Activated CD4-positive, alpha-beta T cell treated with anti-CD3 and anti-CD28 coated beads for 36 hours (primary cell): ENCODE data around the gene PHTF1. TPM values are rescaled to one million over a fixed set of nuclear protein-coding genes. Genes with fewer than 3 reads are reported as not detected.

Experiments used
- ATAC-seq: fragments of 200-7000 bp; cut with Tn5 transposase; one replicate; pipeline ENCODE4 v1.10.0; 2021; ENCODE audit warnings: mild to moderate bottlenecking, moderate library complexity
- CTCF ChIA-PET: fragments of 350-600 bp; sonication (Branson Sonifier 250); formaldehyde crosslinking; loops from one replicate; lab custom pipeline; 2021; ENCODE audit warnings: antibody characterized with exemption; lab: Charles Lee
- POLR2A ChIA-PET: fragments of 350-600 bp; sonication (Branson Sonifier 250); formaldehyde crosslinking; loops from one replicate; lab custom pipeline; 2021; ENCODE audit warnings: antibody characterized with exemption, inconsistent platforms; lab: Charles Lee
- DNase-seq: peaks from one replicate; pipeline ENCODE4 v3.0.0-alpha.2; 2020
- H3K27ac Mint-ChIP-seq: one replicate; pipeline ENCODE4 v1.8.0; 2021; ENCODE audit warnings: mixed read lengths
- H3K27me3 Mint-ChIP-seq: one replicate; pipeline ENCODE4 v1.8.0; 2021; ENCODE audit warnings: mixed read lengths
- H3K36me3 Mint-ChIP-seq: one replicate; pipeline ENCODE4 v1.8.0; 2021; ENCODE audit warnings: low read depth, mixed read lengths
- H3K4me1 Mint-ChIP-seq: one replicate; pipeline ENCODE4 v1.8.0; 2021; ENCODE audit warnings: mixed read lengths
- H3K4me3 Mint-ChIP-seq: one replicate; pipeline ENCODE4 v1.8.0; 2021; ENCODE audit warnings: mild to moderate bottlenecking, moderate library complexity, mixed read lengths
- H3K9me3 Mint-ChIP-seq: one replicate; pipeline ENCODE4 v1.8.0; 2021; ENCODE audit warnings: low read depth, mixed read lengths
- intact Hi-C, 2 experiments: fragments of 100-400 bp; cut with DNase I in 1 of 2; cut with micrococcal nuclease in 1 of 2; formaldehyde crosslinking; loops; one replicate each; pipeline versions ENCODE4 v1.14.2 to v1.15.1; 2022 to 2024; cut with DNase I, micrococcal nuclease
- total RNA-seq, 2 experiments: library from RNA; stranded (reverse); gene quantifications; one replicate each; pipeline ENCODE4 v1.2.3, GENCODE V29; 2021

PHTF1 gene
- total RNA-seq, 2 experiments from 2014 or later: 11.3 to 12.2 TPM

DNA sequence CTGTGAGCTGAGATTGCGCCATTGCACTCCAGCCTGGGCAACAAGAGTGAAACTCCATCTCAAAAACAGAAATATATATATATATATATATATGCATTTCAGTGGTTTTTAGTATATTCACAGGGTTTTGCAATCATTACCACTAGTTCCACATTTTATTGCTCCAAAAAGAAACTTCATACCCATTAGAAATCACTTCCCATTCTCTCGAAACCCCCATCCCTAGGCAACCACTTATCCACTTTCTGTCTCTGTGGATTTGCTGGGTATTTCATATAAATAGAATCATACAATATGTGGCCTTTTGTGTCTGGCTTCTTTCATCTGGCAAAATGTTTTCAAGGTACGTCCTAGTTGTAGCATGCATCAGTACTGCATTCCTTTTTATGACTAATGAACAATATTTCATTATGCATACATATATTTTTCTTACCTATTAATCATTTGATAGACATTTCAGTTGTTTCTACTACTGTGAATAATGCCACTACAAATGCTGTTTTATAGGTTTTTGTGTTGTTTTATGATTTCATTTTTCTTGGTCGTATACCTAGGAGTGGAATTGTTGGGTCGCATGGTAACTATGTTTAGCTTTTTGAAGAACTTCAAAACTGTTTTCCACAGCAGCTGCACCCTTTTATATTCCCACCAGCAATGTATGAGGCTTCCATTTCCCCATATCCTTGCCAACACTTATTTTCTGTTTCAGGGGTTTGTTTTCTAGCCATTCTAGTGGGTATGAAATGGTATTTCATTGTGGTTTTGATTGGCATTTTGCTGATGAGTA lies 95.9 kb downstream of the PHTF1 start:
- Mint-ChIP-seq H3K4me1 (no peaks in the 10 kb centered on the region), H3K27me3 (no peaks in the 10 kb centered on the region), H3K27ac (no peak overlapping the region), H3K4me3 (no peak overlapping the region), H3K36me3 (peaks cover 2% of the 10 kb centered on the region), H3K9me3 (no peaks in the 10 kb centered on the region)
- POLR2A ChIA-PET: no interaction called here
- no peak for ATAC-seq
- CTCF ChIA-PET: no interaction called here
- DNase-seq: no peak
- intact Hi-C loops: no loop called here

DNA sequence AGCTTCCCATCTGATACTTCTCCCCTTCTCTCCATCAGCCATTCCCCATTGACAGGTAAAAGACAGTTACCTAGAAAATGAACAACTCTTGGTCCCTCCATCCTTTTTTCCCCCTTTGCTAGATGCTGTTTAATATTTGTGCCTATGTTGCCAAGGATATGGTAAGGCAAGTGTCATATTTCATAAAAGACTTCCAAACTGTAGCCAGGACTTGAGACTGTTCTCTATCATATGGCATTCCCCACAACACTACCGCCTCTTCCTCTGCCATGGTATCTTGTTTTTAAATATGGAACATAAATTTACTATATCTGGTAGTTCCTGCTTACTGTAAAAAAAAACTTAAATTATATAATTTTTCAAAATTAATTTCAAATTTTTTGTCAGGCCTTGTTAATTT lies 97.2 kb downstream of the PHTF1 start:
- Mint-ChIP-seq H3K36me3 (peaks cover 2% of the 10 kb centered on the region), H3K9me3 (no peaks in the 10 kb centered on the region), H3K4me3 (no peak overlapping the region), H3K4me1 (no peaks in the 10 kb centered on the region), H3K27ac (no peak overlapping the region), H3K27me3 (no peaks in the 10 kb centered on the region)
- CTCF ChIA-PET: no interaction called here
- POLR2A ChIA-PET: no interaction called here
- ATAC-seq (no peak), DNase-seq (no peak)
- intact Hi-C loops: no loop called here

DNA sequence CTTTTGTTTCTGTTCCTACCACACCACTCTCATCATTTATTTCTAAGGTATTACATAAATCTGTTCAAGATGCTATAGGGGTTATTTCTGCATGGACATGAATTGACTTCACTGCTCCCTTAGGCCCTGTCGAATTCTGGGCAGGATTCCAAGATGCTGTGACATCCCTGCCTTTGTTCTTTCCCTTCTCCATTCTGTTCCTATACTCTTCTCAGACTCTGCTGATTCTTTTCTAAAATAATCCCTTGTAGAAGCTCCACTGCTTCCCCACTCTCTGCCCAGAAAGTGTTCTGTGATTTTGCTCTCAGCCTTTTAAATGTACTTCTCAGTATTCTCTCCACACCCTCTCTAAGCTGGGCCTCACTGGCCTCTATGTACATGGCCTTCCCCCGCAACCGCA lies 99.2 kb downstream of the PHTF1 start:
- ATAC-seq (no peak), DNase-seq (no peak)
- POLR2A ChIA-PET: no interaction called here
- intact Hi-C loops: no loop called here
- CTCF ChIA-PET: no interaction called here
- Mint-ChIP-seq H3K27me3 (no peaks in the 10 kb centered on the region), H3K36me3 (peaks cover 2% of the 10 kb centered on the region), H3K9me3 (no peaks in the 10 kb centered on the region), H3K4me1 (no peaks in the 10 kb centered on the region), H3K4me3 (no peak overlapping the region), H3K27ac (no peak overlapping the region)

DNA sequence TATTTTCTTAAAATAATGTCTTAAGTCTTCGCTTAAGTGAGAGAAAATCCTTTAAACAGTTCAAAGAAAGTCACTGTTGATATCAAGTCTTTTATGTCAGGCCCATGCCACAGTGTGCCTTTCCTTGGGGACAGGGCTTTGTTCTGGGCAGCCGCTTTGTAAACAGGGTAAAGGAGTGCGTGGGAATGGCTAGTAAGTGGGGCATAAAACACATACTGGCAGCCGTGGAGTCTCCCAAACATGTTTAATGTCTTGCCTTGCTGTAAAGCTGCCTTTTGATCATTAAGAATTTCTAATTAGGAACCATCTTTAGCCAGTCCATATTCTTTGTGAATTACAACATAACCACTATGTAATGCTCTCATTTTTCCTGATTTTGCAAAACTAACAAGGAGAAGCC lies 99.7 kb downstream of the PHTF1 start:
- DNase-seq (no peak), ATAC-seq (no peak)
- Mint-ChIP-seq H3K27me3 (no peaks in the 10 kb centered on the region), H3K4me3 (no peak overlapping the region), H3K4me1 (no peaks in the 10 kb centered on the region), H3K9me3 (no peaks in the 10 kb centered on the region), H3K36me3 (peaks cover 2% of the 10 kb centered on the region), H3K27ac (no peak overlapping the region)
- intact Hi-C loops: no loop called here
- POLR2A ChIA-PET: no interaction called here
- CTCF ChIA-PET: no interaction called here

DNA sequence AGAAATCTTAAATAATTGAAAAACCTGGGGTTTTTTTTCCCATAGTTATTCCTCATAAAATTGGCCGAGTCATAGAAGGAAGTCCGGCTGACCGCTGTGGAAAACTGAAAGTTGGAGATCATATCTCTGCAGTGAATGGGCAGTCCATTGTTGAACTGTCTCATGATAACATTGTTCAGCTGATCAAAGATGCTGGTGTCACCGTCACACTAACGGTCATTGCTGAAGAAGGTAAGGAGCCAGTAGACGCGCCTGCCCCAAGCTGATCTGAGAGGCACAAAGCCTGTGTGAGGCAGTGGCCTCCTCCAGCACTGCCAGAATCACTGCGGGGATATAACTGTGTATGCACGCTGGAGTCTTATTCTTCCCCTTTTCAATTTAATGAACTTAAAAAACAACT lies 100.3 kb downstream of the PHTF1 start:
- DNase-seq: no peak
- no peaks in the 10 kb centered on the region for H3K27me3 Mint-ChIP-seq
- ChIA-PET POLR2A (no interaction called here), CTCF (no interaction called here)
- no peak for ATAC-seq
- H3K4me1 Mint-ChIP-seq: no peaks in the 10 kb centered on the region
- H3K27ac Mint-ChIP-seq: no peak overlapping the region
- peaks cover 2% of the 10 kb centered on the region for H3K36me3 Mint-ChIP-seq
- no peaks in the 10 kb centered on the region for H3K9me3 Mint-ChIP-seq
- no peak overlapping the region for H3K4me3 Mint-ChIP-seq
- intact Hi-C loops: no loop called here

DNA sequence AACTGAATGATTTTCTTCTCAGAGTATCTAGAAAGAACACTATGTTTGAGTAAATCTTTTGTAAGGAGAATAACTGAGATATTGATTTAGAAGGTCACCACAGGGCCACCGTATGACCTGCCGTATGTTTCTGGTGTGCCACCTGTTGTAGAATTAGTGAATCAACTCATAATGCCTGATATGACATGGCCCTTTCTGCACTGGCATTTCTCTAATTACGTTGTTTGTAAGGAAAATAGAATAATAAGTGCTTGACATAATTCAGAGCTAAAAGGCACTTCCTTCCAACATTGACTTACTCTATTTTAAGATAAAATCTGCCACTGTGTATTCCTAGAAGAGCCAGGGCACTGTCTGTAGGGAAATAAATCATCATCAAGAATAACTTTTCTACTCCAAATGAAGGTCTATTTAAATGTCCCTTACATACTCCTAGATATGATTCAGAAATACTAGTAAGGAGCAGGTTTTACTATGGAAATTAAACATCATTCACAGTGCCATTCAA lies 101.7 kb downstream of the PHTF1 start:
- ATAC-seq (no peak), DNase-seq (no peak)
- intact Hi-C loops: no loop called here
- POLR2A ChIA-PET: no interaction called here
- CTCF ChIA-PET: no interaction called here
- no peaks in the 10 kb centered on the region for H3K9me3 Mint-ChIP-seq
- no peaks in the 10 kb centered on the region for H3K27me3 Mint-ChIP-seq
- H3K36me3 Mint-ChIP-seq: peaks cover 2% of the 10 kb centered on the region
- no peak overlapping the region for H3K27ac Mint-ChIP-seq
- H3K4me1 Mint-ChIP-seq: no peaks in the 10 kb centered on the region
- no peak overlapping the region for H3K4me3 Mint-ChIP-seq

DNA sequence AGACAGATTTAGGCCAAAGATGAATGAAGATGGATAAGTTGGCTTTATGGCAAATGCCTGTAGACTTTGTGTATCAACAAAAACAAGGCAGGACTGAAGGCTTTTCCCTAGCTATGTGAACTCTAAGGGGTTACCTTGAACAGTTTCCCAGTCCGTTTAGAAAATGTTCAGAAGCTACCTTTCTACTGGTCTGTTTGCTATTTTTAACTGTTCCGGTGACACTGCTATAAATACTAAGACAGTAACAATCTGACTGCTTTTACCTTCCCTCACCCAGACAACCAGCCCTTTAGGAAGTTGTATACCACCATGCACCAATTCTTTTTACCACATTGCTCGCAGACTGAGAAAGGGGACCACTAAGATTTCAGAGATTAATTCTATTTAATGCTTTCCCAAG lies 102.2 kb downstream of the PHTF1 start:
- Mint-ChIP-seq H3K9me3 (no peaks in the 10 kb centered on the region), H3K27me3 (no peaks in the 10 kb centered on the region), H3K27ac (no peak overlapping the region), H3K4me1 (no peaks in the 10 kb centered on the region), H3K36me3 (peaks cover 2% of the 10 kb centered on the region), H3K4me3 (no peak overlapping the region)
- ChIA-PET POLR2A (no interaction called here), CTCF (no interaction called here)
- ATAC-seq: no peak
- no peak for DNase-seq
- intact Hi-C loops: no loop called here

DNA sequence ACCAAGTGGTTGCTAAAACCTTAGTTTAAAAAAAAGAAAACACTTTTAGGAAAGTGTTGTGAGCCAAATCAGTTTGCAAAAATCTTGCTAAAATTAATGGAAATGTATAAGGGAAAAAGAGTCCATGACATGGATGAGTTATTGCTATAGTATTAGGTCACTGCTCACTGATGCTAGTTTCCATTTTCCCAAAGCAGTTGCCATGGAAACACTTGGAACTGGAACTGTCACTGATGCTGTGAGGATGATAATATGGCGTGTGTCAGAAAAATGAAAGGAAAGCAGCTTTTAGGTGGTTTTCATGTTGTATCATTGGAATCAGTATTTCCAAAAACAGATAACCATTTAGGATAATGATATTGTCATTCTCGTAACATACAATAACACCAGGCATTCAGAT lies 104.4 kb downstream of the PHTF1 start:
- DNase-seq (no peak), ATAC-seq (no peak)
- Mint-ChIP-seq H3K36me3 (peaks cover 2% of the 10 kb centered on the region), H3K4me3 (no peak overlapping the region), H3K27ac (no peak overlapping the region), H3K9me3 (no peaks in the 10 kb centered on the region), H3K27me3 (no peaks in the 10 kb centered on the region), H3K4me1 (no peaks in the 10 kb centered on the region)
- intact Hi-C loops: no loop called here
- ChIA-PET CTCF (interaction anchor here (0.6 kb wide), 1 partner anchor 247 kb away, joined by 5 read pairs; no protein-coding TSS in a partner anchor), POLR2A (no interaction called here)

DNA sequence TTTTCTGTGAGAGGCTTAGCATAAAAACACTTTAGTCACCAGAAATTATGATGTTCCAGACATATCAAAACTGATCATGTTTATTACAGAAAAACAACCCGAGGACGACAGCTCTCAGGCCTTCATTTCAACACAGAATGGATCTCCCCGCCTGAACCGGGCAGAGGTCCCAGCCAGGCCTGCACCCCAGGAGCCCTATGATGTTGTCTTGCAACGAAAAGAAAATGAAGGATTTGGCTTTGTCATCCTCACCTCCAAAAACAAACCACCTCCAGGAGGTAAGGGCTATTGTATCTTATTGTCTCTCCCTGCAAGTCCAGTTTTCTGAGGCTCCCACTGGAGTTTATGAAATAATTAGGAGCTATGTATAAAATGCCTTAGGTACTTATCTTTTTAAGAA lies 105.5 kb downstream of the PHTF1 start:
- ATAC-seq (no peak), DNase-seq (no peak)
- Mint-ChIP-seq H3K27me3 (no peaks in the 10 kb centered on the region), H3K9me3 (no peaks in the 10 kb centered on the region), H3K36me3 (no peaks in the 10 kb centered on the region), H3K4me1 (no peaks in the 10 kb centered on the region), H3K4me3 (no peak overlapping the region), H3K27ac (no peak overlapping the region)
- intact Hi-C loops: no loop called here
- POLR2A ChIA-PET: interaction anchor here (0.6 kb wide), 1 partner anchor 37 kb away, joined by 3 read pairs; no protein-coding TSS in a partner anchor
- CTCF ChIA-PET: no interaction called here

DNA sequence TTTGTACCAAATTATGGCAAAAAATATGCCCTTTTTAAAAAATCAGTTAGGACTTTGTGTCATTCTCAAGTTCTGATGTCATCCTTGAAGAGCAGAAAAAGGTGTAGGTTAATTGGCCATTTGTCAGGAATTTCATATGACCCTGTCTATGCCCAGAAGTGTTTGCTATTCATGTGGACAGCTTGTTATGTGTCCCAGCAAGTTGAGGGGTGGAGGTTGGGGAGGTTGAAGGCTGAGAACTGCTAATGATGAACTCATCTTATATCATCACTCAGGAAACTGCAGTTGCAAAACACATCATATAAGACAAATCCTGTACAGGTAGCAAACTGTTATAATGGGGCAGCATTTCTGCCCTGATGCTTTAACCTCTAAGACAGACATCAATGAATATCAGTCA lies 106.5 kb downstream of the PHTF1 start:
- no peak overlapping the region for H3K27ac Mint-ChIP-seq
- ChIA-PET POLR2A (no interaction called here), CTCF (no interaction called here)
- H3K36me3 Mint-ChIP-seq: no peaks in the 10 kb centered on the region
- no peaks in the 10 kb centered on the region for H3K4me1 Mint-ChIP-seq
- H3K4me3 Mint-ChIP-seq: no peak overlapping the region
- intact Hi-C loops: no loop called here
- H3K27me3 Mint-ChIP-seq: no peaks in the 10 kb centered on the region
- no peak for ATAC-seq
- H3K9me3 Mint-ChIP-seq: no peaks in the 10 kb centered on the region
- DNase-seq: no peak

DNA sequence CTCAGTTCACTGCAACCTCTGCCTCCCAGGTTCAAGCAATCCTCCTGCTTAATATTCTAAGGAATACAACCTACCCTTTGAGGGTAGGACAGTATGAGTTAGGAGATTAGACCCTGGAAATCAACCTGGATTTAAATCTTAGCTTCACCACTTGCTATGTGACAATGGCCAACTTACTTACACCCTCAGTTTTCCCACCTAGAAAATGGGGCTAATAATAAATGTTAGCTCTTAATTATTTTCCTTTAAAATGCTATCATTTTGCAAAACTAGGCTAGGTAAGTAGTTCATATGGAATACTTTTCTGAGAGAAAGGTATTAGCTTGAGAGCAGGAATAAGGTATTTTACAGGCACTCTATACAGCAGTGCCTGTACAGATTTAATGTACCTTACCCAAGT lies 110.8 kb downstream of the PHTF1 start:
- intact Hi-C loops: no loop called here
- ChIA-PET CTCF (no interaction called here), POLR2A (no interaction called here)
- Mint-ChIP-seq H3K36me3 (no peaks in the 10 kb centered on the region), H3K4me3 (no peak overlapping the region), H3K4me1 (no peaks in the 10 kb centered on the region), H3K27ac (no peak overlapping the region), H3K9me3 (no peaks in the 10 kb centered on the region), H3K27me3 (no peaks in the 10 kb centered on the region)
- no peak for ATAC-seq
- no peak for DNase-seq

DNA sequence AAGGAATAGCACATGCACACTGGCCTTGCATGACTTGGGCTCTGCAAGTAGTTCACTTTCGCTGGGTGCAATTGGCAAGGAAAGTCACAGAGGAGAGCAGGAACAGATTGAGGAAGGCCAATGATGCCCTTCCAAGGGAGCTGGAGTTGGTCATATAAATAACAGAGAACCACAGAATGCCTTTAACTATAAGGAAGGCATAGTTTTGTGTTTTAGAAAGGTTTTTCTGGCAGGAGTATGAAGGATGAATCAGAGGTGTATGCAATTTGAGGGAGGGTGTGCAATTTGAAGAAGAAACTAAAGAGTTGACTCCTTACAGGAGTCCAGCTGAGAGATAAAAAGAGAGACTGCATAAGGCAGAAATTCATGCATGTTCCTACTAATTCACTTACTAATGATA lies 112.1 kb downstream of the PHTF1 start:
- POLR2A ChIA-PET: no interaction called here
- intact Hi-C loops: no loop called here
- Mint-ChIP-seq H3K36me3 (no peaks in the 10 kb centered on the region), H3K27ac (no peak overlapping the region), H3K4me3 (no peak overlapping the region), H3K27me3 (no peaks in the 10 kb centered on the region), H3K9me3 (no peaks in the 10 kb centered on the region), H3K4me1 (no peaks in the 10 kb centered on the region)
- CTCF ChIA-PET: no interaction called here
- ATAC-seq (no peak), DNase-seq (no peak)
